Endothelial cell of umbilical vein (primary cell): ENCODE data around the gene IL32.

ENCODE experiments used
- FOS ChIP-seq: IDR thresholded peaks from 2 replicates; pipeline ENCODE4 v1.6.1; 2011; ENCODE audit warnings: mild to moderate bottlenecking, low read length, moderate library complexity, borderline replicate concordance; ENCODE audit not compliant: insufficient read depth
- JUN ChIP-seq: IDR thresholded peaks from 2 replicates; pipeline ENCODE4 v1.6.1; 2011; ENCODE audit warnings: borderline replicate concordance, low read depth; ENCODE audit not compliant: insufficient read length, insufficient read depth
- POLR2A ChIP-seq: IDR thresholded peaks from 2 replicates; pipeline ENCODE4 v1.6.1; 2012; ENCODE audit warnings: low read depth, mild to moderate bottlenecking, control low read depth, low read length
- POLR2AphosphoS5 ChIP-seq: IDR thresholded peaks from 2 replicates; pipeline ENCODE4 v1.6.1; 2012; ENCODE audit warnings: low read depth, mild to moderate bottlenecking, control low read depth, low read length, moderate library complexity; ENCODE audit not compliant: insufficient read depth
- TF ChIP-seq, protein P1 (sequence below), 2 donors: IDR thresholded peaks; 1 replicate in 1 of 2; 2 replicates in 1 of 2; pipeline ENCODE4 v1.5.1; 2011; ENCODE audit warnings: low read length in 2 of 2, mild to moderate bottlenecking in 2 of 2, moderate library complexity in 2 of 2, control low read depth in 1 of 2, inconsistent platforms in 1 of 2, low read depth in 1 of 2; ENCODE audit not compliant: insufficient read depth in 1 of 2; ENCODE audit errors: extremely low read depth in 1 of 2

DNA sequence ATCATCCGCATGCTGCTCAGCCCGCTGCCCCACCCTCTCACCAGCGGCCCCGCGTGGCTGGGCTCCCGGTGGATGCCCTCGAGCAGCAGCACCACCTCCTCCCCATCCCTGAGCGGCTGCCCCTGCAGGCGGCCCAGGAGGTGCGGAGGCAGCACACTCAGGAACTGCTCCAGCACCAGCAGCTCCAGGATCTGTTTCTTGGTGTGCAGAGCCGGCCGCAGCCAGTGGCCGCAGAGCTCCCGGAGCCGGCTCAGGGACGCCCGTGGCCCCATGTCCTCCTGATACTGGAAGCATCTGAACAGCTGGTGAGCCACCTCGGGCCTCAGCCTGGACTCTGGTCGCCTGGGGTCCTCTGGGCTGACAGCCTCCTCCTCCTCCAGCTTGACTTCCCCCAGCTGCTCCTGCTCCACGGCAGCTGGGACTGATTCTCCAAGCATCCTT lies 27.1 kb downstream of the IL32 start:
- TF ChIP-seq FOS (no peak), POLR2A (no peak), POLR2AphosphoS5 (no peak), JUN (no peak)
- TF ChIP-seq, protein P1, sequence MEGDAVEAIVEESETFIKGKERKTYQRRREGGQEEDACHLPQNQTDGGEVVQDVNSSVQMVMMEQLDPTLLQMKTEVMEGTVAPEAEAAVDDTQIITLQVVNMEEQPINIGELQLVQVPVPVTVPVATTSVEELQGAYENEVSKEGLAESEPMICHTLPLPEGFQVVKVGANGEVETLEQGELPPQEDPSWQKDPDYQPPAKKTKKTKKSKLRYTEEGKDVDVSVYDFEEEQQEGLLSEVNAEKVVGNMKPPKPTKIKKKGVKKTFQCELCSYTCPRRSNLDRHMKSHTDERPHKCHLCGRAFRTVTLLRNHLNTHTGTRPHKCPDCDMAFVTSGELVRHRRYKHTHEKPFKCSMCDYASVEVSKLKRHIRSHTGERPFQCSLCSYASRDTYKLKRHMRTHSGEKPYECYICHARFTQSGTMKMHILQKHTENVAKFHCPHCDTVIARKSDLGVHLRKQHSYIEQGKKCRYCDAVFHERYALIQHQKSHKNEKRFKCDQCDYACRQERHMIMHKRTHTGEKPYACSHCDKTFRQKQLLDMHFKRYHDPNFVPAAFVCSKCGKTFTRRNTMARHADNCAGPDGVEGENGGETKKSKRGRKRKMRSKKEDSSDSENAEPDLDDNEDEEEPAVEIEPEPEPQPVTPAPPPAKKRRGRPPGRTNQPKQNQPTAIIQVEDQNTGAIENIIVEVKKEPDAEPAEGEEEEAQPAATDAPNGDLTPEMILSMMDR (IDR thresholded peaks at IDR 0.05; ENCODE audit: extremely low read depth in 1 of 2, insufficient read depth in 1 of 2, low read depth in 1 of 2, low read length in 2 of 2): no peak
